Adrenal gland (tissue), 12 donors: ENCODE results near the gene TDRD9. TPM values are rescaled to one million over a fixed set of nuclear protein-coding genes. Genes with fewer than 3 reads are reported as not detected.

Experiments used
- DNase-seq, 7 donors: peaks; one replicate each; pipeline ENCODE4 v3.0.0-alpha.2; 2019 to 2020
- H3K27ac ChIP-seq, 5 donors: fragments of 200-600 bp; sonication (generic) in 4 of 5; 1 replicate in 3 of 5; 2 replicates in 2 of 5; pipeline versions ENCODE4 v1.5.1 to v1.8.0; 2016 to 2020; ENCODE audit warnings: mild to moderate bottlenecking in 1 of 5
- H3K27me3 ChIP-seq: fragments of 200-600 bp; 2 replicates; pipeline ENCODE4 v1.8.0; 2021
- H3K36me3 ChIP-seq, 2 donors: fragments of 200-600 bp; replicated peaks in 1 of 2; 1 replicate in 1 of 2; 2 replicates in 1 of 2; pipeline versions ENCODE4 v1.5.1 to v1.8.0; 2018 to 2022
- H3K4me1 ChIP-seq, 2 donors: fragments of 200-600 bp; replicated peaks in 1 of 2; 1 replicate in 1 of 2; 2 replicates in 1 of 2; pipeline versions ENCODE4 v1.5.1 to v1.8.0; 2018 to 2021
- H3K4me3 ChIP-seq, 4 donors: fragments of 200-600 bp; sonication (generic) in 3 of 4; one replicate each; pipeline ENCODE4 v1.5.1; 2016 to 2018
- H3K9me3 ChIP-seq, 3 donors: fragments of 200-600 bp; sonication (generic) in 1 of 3; replicated peaks in 1 of 3; 1 replicate in 2 of 3; 2 replicates in 1 of 3; pipeline versions ENCODE4 v1.5.1 to v1.8.0; 2016 to 2021
- CTCF ChIP-seq, 6 experiments: fragments of 450-650 bp in 4 of 6; fragments of 200-600 bp in 2 of 6; sonication (generic) in 1 of 6; IDR thresholded peaks; 1 replicate in 5 of 6; 2 replicates in 1 of 6; pipeline versions ENCODE4 v1.5.1 to v1.8.0; 2016 to 2021; ENCODE audit warnings: antibody characterized with exemption in 6 of 6, mild to moderate bottlenecking in 2 of 6, moderate library complexity in 1 of 6
- POLR2A ChIP-seq, 2 donors: fragments of 450-650 bp; IDR thresholded peaks; one replicate each; pipeline ENCODE4 v1.6.1; 2017; ENCODE audit warnings: antibody characterized with exemption in 2 of 2, mild to moderate bottlenecking in 2 of 2, moderate library complexity in 1 of 2
- WGBS, 4 donors: extraction: QIAGEN DNeasy Blood & Tissue Kit in 2 of 4; methylation state at CpG; one replicate each; pipeline versions ENCODE4 v1.1.5 to v1.1.7; 2013 to 2017; 5-methylcytosine and 5-hydroxymethylcytosine counted together
- intact Hi-C, 2 donors: fragments of 100-400 bp; cut with DNase I; formaldehyde crosslinking; loops; one replicate each; pipeline versions ENCODE4 v1.14.1 to v1.15.0; 2022 to 2023
- polyA plus RNA-seq, 3 donors: library from polyadenylated mRNA; stranded (reverse); fragments of 200-250 nt in 2 of 3; fragments of 350-450 nt in 1 of 3; fragmentation: Illumina TruSeq in 1 of 3; extraction: RNeasy Lipid Tissue Mini Kit (QIAGEN cat#74804) in 1 of 3; gene quantifications; one replicate each; pipeline ENCODE4 v1.2.3, GENCODE V29; 2013 to 2014
- total RNA-seq, 9 donors: library from RNA; depleted of rRNA in 4 of 9; stranded (reverse); fragments of >200 nt in 4 of 9; fragments of 120-200 nt in 1 of 9; fragmentation: NEBNext Ultra II Directional in 1 of 9; extraction: Animal tissue kit (Norgen Biotek cat#: 25700) in 1 of 9; gene quantifications; one replicate each; pipeline versions ENCODE4 v1.1.0 to v1.2.4, GENCODE V29; 2013 to 2023
- donor health status: healthy with polysubstance abuse.
- donor health status: Bipolar disorder and iron deficiency.
- donor health status: DM: yes; HTN: yes; CAD: no.
- donor health status: DM: no; HTN: no; CAD: no.
- donor health status: DM: no; HTN: no; CAD: no.
- donor health status: DM: yes; HTN: yes; CAD: no.

Gene TDRD9
- total and polyA plus RNA-seq, 12 donors: 0.06 to 7.8 (median 3.0) TPM

- Histone ChIP-seq H3K36me3 (no peaks in the 10 kb centered on the region), H3K9me3 (no peaks in the 10 kb centered on the region), H3K4me3 (no peak overlapping the region), H3K4me1 (no peaks in the 10 kb centered on the region), H3K27me3 (no peaks in the 10 kb centered on the region), H3K27ac (no peak overlapping the region)
- WGBS, 4 donors: 89 to 91% (median 90%) methylated on average over 10 of the region's 10 CpGs
- intact Hi-C loops: no loop called here
- TF ChIP-seq POLR2A (IDR thresholded peaks at IDR 0.05): no peak
- no peak for TF ChIP-seq CTCF (IDR thresholded peaks at IDR 0.05)
- no peak for DNase-seq
These were observed 69.8 kb downstream of the TDRD9 start for GRCh38 chr14:103998027-103998426.

GRCh38 chr14:103999795-104000440 lies 71.7 kb downstream of the TDRD9 start:
- Histone ChIP-seq H3K9me3 (no peaks in the 10 kb centered on the region), H3K27me3 (no peaks in the 10 kb centered on the region), H3K36me3 (no peaks in the 10 kb centered on the region), H3K27ac (no peak overlapping the region), H3K4me1 (no peaks in the 10 kb centered on the region), H3K4me3 (no peak overlapping the region)
- TF ChIP-seq CTCF (IDR thresholded peaks at IDR 0.05) (no peak), POLR2A (IDR thresholded peaks at IDR 0.05) (no peak)
- 87 to 98% (median 92%) methylated on average over 7 of the region's 7 CpGs for WGBS, 4 donors
- intact Hi-C loops: no loop called here
- DNase-seq: no peak

GRCh38 chr14:104001003-104001402 lies 72.7 kb downstream of the TDRD9 start:
- no peak overlapping the region for H3K4me3 ChIP-seq
- H3K27ac ChIP-seq: no peak overlapping the region
- DNase-seq: no peak
- no peaks in the 10 kb centered on the region for H3K4me1 ChIP-seq
- WGBS, 4 donors: 77 to 88% (median 80%) methylated on average over 4 of the region's 4 CpGs
- TF ChIP-seq CTCF (IDR thresholded peaks at IDR 0.05): no peak
- H3K9me3 ChIP-seq: no peaks in the 10 kb centered on the region
- H3K36me3 ChIP-seq: no peaks in the 10 kb centered on the region
- intact Hi-C loops: no loop called here
- no peaks in the 10 kb centered on the region for H3K27me3 ChIP-seq

GRCh38 chr14:104003616-104004015 lies 75.4 kb downstream of the TDRD9 start:
- Histone ChIP-seq H3K4me3 (no peak overlapping the region), H3K27ac (no peak overlapping the region), H3K9me3 (no peaks in the 10 kb centered on the region), H3K36me3 (no peaks in the 10 kb centered on the region), H3K4me1 (no peaks in the 10 kb centered on the region), H3K27me3 (no peaks in the 10 kb centered on the region)
- 89 to 93% (median 92%) methylated on average over 6 of the region's 6 CpGs for WGBS, 4 donors
- no peak for TF ChIP-seq POLR2A (IDR thresholded peaks at IDR 0.05)
- no peak for TF ChIP-seq CTCF (IDR thresholded peaks at IDR 0.05)
- DNase-seq: no peak
- intact Hi-C loops: no loop called here
